Omental fat pad (tissue), 4 donors: ENCODE data around the gene SREBF1. TPM values are rescaled to one million over a fixed set of nuclear protein-coding genes. Genes with fewer than 3 reads are reported as not detected.

Experiments
- ATAC-seq: fragments of 150-250 bp; one replicate; pipeline ENCODE4 v1.9.1; 2016; ENCODE audit warnings: mild to moderate bottlenecking, moderate library complexity; ENCODE audit not compliant: low FRiP score
- DNase-seq: peaks from one replicate; pipeline ENCODE4 v3.0.0-alpha.2; 2019; ENCODE audit warnings: low spot score
- total RNA-seq, 4 donors: library from RNA; depleted of rRNA; stranded (reverse); fragments of >200 nt; gene quantifications; one replicate each; pipeline ENCODE4 v1.1.0, GENCODE V29; 2016
- TF ChIP-seq, protein P1 (sequence below), 3 donors: fragments of 450-650 bp; IDR thresholded peaks; one replicate each; pipeline ENCODE4 v1.5.1; 2016 to 2017; ENCODE audit warnings: antibody characterized with exemption in 3 of 3, mild to moderate bottlenecking in 3 of 3, moderate library complexity in 2 of 3

Gene SREBF1
- total RNA-seq, 4 donors from 2014 or later: 18.5 to 118 (median 31.2) TPM

DNA sequence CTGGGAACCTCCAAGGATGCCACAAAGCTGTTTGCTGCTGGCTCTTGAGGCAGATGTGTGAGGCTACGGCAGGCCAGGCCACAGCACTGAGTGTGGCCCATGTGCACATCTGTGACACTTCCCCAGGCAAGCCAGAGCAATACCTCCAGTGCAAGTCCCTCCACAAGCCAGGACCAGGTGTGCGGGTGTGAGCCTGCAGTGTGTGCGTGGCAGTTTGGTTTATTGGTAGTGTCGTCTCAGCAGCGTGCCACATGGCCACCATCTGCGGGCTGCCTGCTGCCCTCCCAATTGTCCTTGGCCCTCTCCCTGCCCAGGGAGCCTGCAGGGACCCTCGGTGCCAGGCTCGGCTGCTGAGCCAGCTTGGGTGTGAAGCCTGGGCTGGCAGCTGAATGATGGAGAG lies 9.9 kb upstream of the SREBF1 start:
- DNase-seq: no peak
- TF ChIP-seq, protein P1, sequence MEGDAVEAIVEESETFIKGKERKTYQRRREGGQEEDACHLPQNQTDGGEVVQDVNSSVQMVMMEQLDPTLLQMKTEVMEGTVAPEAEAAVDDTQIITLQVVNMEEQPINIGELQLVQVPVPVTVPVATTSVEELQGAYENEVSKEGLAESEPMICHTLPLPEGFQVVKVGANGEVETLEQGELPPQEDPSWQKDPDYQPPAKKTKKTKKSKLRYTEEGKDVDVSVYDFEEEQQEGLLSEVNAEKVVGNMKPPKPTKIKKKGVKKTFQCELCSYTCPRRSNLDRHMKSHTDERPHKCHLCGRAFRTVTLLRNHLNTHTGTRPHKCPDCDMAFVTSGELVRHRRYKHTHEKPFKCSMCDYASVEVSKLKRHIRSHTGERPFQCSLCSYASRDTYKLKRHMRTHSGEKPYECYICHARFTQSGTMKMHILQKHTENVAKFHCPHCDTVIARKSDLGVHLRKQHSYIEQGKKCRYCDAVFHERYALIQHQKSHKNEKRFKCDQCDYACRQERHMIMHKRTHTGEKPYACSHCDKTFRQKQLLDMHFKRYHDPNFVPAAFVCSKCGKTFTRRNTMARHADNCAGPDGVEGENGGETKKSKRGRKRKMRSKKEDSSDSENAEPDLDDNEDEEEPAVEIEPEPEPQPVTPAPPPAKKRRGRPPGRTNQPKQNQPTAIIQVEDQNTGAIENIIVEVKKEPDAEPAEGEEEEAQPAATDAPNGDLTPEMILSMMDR (IDR thresholded peaks at IDR 0.05): no peak
- no peak for ATAC-seq

DNA sequence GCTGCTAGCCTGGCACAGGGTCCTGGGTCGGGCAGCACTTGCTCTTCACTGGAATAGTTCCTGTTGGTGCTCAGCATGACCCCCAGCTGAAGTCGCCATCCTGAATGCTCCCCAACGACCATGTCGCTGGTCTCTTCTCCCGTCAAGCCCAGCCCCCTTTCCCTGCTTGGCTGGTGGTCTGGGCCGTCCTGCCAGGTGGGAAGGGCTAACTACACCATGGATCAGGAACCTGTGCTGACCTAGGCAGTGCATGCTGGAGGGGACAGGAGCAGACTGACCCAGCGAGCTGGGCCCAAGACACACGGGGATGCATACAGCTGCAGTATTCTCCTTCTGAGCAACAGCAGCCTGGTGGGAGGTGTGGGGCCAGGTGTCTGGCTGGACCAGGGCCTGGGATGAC lies 9.2 kb upstream of the SREBF1 start:
- TF ChIP-seq, protein P1 (IDR thresholded peaks at IDR 0.05): no peak
- ATAC-seq (no peak), DNase-seq (no peak)

GRCh38 chr17:17845046-17845775 lies 8.4 kb upstream of the SREBF1 start:
- DNase-seq (no peak), ATAC-seq (no peak)
- TF ChIP-seq, protein P1 (IDR thresholded peaks at IDR 0.05): no peak

GRCh38 chr17:17844500-17844899 lies 7.7 kb upstream of the SREBF1 start:
- ATAC-seq (no peak), DNase-seq (no peak)
- TF ChIP-seq, protein P1 (IDR thresholded peaks at IDR 0.05): no peak

DNA sequence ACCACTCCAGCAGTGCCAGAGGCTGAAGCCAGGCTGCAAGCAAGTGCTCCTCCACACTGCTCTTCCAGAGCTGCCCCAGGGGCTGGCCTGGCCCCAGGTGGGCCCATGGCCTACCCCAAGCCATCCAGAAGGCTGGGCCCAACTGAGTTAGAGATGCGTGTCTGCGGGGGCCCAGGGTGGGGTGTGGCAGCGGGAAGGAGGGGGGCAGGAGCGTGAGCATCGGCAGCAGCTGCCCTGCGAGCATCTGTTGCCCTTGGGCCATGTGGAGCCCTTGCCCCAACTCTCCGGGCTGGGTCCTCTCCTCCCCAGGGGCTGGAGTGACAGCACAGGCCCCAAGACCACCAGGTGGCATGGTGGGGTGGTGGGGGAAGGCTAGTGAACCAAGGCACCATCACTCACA lies 7.3 kb upstream of the SREBF1 start:
- TF ChIP-seq, protein P1 (IDR thresholded peaks at IDR 0.05): no peak
- no peak for DNase-seq
- ATAC-seq: no peak

DNA sequence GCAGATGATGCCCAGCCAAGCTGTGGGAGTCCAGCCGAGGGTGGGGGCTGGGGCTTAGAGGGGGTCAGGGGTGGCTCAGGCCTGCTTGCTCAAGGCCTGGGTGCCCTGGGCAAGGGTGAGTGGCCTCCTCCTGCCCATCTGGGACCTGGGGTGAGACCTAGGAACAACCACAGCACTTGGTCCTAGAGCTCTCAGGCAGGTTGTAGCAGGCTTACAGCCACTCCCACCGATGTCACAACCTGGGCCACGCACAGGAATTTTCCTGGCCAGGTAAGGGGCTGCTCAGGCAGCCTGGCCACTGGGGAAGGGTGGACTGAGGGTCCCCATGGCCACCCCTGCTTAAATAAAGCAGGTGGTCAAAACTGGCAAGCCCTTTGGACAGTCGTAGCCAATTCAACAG lies 6.3 kb upstream of the SREBF1 start:
- ATAC-seq: no peak
- TF ChIP-seq, protein P1 (IDR thresholded peaks at IDR 0.05): no peak
- no peak for DNase-seq
